PFSK-1 (cell line): ENCODE measurements around the gene ACAP2.

ENCODE experiments used
- FOXP2 ChIP-seq: optimal IDR thresholded peaks from 2 replicates; pipeline ENCODE3; 2011; ENCODE audit warnings: borderline replicate concordance, control low read depth, inconsistent platforms; ENCODE audit not compliant: insufficient read depth; ENCODE audit errors: extremely low read length, extremely low read depth
- POLR2AphosphoS5 ChIP-seq: IDR thresholded peaks from 2 replicates; pipeline ENCODE4 v1.6.1; 2012; ENCODE audit warnings: low read depth, mild to moderate bottlenecking, control low read depth, low read length, moderate library complexity
- SIN3A ChIP-seq: IDR thresholded peaks from 2 replicates; pipeline ENCODE4 v1.6.1; 2012; ENCODE audit warnings: mild to moderate bottlenecking, low read length, moderate library complexity, borderline replicate concordance; ENCODE audit not compliant: insufficient read depth
- TAF1 ChIP-seq: IDR thresholded peaks from 2 replicates; pipeline ENCODE4 v1.6.1; 2012; ENCODE audit warnings: low read length, control low read depth, borderline replicate concordance; ENCODE audit not compliant: insufficient read depth
- TF ChIP-seq, protein P1 (sequence below), 2 experiments: IDR thresholded peaks; 2 replicates each; pipeline versions ENCODE4 v1.6.1 to v1.8.0; 2011 to 2012; ENCODE audit warnings: low read depth in 2 of 2, low read length in 2 of 2, control low read depth in 1 of 2, inconsistent platforms in 1 of 2, mild to moderate bottlenecking in 1 of 2, moderate library complexity in 1 of 2; ENCODE audit not compliant: insufficient read depth in 1 of 2

ACAP2 gene

DNA sequence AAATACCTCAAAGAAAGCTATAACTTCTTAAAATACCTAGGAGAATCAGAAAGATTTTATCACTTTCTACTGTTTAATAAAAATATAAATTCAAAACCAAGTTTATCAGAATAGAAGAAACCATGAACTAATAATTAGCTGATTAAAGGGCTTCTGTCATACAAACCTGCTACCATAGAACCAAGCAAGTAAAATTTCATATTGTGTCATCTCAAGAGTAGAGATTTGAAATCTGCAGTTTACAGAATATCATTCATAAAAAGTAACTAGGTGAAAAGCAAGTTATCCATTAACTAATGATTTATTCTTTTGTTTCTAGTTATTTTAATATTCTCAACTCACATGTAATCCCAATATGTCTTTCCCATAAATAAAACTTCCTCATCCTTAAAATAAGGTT, 135.1 kb downstream of the ACAP2 start:
- TF ChIP-seq POLR2AphosphoS5 (no peak), FOXP2 (no peak), TAF1 (no peak), SIN3A (no peak)
- TF ChIP-seq, protein P1, sequence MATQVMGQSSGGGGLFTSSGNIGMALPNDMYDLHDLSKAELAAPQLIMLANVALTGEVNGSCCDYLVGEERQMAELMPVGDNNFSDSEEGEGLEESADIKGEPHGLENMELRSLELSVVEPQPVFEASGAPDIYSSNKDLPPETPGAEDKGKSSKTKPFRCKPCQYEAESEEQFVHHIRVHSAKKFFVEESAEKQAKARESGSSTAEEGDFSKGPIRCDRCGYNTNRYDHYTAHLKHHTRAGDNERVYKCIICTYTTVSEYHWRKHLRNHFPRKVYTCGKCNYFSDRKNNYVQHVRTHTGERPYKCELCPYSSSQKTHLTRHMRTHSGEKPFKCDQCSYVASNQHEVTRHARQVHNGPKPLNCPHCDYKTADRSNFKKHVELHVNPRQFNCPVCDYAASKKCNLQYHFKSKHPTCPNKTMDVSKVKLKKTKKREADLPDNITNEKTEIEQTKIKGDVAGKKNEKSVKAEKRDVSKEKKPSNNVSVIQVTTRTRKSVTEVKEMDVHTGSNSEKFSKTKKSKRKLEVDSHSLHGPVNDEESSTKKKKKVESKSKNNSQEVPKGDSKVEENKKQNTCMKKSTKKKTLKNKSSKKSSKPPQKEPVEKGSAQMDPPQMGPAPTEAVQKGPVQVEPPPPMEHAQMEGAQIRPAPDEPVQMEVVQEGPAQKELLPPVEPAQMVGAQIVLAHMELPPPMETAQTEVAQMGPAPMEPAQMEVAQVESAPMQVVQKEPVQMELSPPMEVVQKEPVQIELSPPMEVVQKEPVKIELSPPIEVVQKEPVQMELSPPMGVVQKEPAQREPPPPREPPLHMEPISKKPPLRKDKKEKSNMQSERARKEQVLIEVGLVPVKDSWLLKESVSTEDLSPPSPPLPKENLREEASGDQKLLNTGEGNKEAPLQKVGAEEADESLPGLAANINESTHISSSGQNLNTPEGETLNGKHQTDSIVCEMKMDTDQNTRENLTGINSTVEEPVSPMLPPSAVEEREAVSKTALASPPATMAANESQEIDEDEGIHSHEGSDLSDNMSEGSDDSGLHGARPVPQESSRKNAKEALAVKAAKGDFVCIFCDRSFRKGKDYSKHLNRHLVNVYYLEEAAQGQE (IDR thresholded peaks at IDR 0.05; ENCODE audit: insufficient read depth in 1 of 2, low read depth in 2 of 2, low read length in 2 of 2): no peak

- TF ChIP-seq TAF1: no peak
- no peak for TF ChIP-seq FOXP2
- TF ChIP-seq POLR2AphosphoS5: no peak
- TF ChIP-seq SIN3A: no peak
- TF ChIP-seq, protein P1 (IDR thresholded peaks at IDR 0.05; ENCODE audit: insufficient read depth in 1 of 2, low read depth in 2 of 2, low read length in 2 of 2): no peak
Observed at GRCh38 chr3:195306369-195306768, 136.5 kb downstream of the ACAP2 start.

DNA sequence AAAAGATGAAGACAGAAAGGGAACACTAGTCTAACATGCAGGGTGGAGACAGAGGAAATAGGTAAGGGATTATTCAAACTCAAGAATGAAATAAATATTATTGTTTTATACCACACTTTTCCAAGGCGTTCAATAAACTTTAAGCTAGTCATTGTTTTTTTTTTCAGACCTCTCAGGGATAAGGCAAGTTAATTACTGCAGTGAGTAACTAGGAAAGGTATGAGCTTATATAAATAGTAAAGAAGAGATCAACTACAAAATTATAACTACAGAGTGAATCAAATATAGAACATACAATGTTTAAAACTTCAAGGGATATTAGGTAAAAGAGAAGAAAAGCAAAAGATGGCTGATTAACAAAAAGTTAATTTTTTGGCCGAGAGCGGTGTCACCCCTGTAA, 140.4 kb downstream of the ACAP2 start:
- TF ChIP-seq POLR2AphosphoS5 (no peak), SIN3A (no peak), FOXP2 (no peak), TAF1 (no peak)
- TF ChIP-seq, protein P1 (IDR thresholded peaks at IDR 0.05; ENCODE audit: insufficient read depth in 1 of 2, low read depth in 2 of 2, low read length in 2 of 2): no peak

- TF ChIP-seq TAF1 (no peak), POLR2AphosphoS5 (no peak), SIN3A (no peak), FOXP2 (no peak)
- TF ChIP-seq, protein P1 (IDR thresholded peaks at IDR 0.05; ENCODE audit: insufficient read depth in 1 of 2, low read depth in 2 of 2, low read length in 2 of 2): no peak
Observed at GRCh38 chr3:195297446-195297845, 145.4 kb downstream of the ACAP2 start.

DNA sequence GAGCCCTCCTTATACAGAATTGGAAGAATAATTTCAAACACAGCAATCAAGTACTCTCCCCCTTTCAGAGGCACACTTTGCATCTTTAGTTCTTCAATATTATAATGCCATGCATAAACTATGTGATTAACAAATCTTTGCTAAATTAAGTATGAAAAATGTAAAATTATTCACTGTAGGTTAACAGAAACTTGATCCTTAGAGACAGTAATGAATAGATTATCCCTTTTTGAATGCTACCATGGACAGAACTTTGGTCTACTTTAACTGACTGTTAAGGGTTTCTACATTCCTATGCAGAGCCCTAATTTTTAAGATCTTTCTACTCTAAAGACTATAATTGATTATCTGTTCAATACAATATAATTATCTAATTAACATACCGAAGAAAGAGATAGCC, 146.2 kb downstream of the ACAP2 start:
- TF ChIP-seq, protein P1 (IDR thresholded peaks at IDR 0.05; ENCODE audit: insufficient read depth in 1 of 2, low read depth in 2 of 2, low read length in 2 of 2): no peak
- TF ChIP-seq TAF1 (no peak), SIN3A (no peak), POLR2AphosphoS5 (no peak), FOXP2 (no peak)
